RKO (cell line): ENCODE data around the gene CRPPA.
"Not testable (repeated sequence)": the region's sequence is repeated elsewhere in the genome, so short reads cannot be mapped to it uniquely, and the experiment has no call there.

Experiments
- DNase-seq: peaks from one replicate; pipeline ENCODE4 v3.0.0-alpha.2; 2016; ENCODE audit warnings: low spot score

CRPPA gene

GRCh38 chr7:16421333-16422102, at the start of gene CRPPA:
TSS of gene CRPPA (minus strand) at chr7:16421538. CDS start at chr7:16421322, 216 bp downstream.
- DNase-seq: peak; percentile 47

GRCh38 chr7:16465469-16466361, 44.4 kb upstream of the CRPPA start, which contains the start of gene SOSTDC1:
TSS of gene SOSTDC1 (minus strand) at chr7:16465738. CDS start at chr7:16465668, 70 bp downstream.
- no peak for DNase-seq

DNA sequence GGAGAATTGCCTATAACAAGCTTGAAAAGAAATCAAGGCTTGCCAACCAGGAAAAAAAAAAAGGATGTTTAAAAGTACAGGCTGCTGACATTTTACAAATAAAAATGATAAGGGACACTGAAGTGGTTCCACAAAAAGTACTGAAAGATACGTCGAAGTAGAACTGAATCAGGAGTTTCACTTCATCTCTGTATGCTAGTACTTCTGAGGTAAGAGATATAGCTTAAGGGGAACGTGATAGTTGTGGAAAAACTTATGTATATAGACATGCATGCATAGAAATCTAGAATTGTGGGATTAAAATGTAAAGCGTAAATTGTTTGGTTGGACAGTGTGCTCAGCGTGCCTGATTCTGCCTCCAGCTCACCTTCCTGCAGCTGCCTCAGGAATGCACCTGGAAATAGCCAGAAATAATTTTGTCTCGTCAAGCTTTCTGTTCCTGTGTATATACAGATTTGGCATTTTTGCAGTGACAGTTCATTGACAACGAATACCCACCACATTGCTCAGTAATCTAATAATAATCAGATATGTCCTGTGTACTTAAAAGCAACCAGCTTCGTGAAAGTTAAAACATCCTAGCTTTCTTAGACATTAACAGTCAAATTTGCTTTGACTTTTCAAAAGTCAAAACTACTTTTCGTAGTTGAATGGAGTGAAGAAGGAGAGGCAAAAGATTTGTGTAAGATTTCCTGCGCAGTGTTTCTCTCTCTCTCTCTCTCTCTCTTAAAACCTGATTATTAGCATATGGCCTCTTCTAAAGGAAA, 42.8 kb upstream of the CRPPA start:
- no peak for DNase-seq

DNA sequence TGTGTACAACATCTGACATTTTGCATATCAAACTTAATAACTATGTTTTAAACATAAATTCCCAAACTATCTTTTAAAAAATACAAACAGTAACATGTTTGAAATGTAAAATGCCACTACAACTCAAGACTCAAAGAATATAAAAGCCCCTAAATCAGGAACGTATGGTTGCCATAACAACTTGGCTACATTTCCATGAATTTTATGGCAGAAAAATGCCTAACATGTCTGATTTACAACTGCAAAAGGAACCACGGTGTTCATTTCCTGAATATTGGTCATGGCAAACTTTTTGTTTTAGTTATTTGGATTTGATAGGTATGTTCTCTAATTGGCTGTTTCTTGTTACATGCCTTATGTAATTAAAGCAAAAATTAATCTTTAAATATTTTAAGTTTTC, 42.2 kb upstream of the CRPPA start:
- DNase-seq: no peak

DNA sequence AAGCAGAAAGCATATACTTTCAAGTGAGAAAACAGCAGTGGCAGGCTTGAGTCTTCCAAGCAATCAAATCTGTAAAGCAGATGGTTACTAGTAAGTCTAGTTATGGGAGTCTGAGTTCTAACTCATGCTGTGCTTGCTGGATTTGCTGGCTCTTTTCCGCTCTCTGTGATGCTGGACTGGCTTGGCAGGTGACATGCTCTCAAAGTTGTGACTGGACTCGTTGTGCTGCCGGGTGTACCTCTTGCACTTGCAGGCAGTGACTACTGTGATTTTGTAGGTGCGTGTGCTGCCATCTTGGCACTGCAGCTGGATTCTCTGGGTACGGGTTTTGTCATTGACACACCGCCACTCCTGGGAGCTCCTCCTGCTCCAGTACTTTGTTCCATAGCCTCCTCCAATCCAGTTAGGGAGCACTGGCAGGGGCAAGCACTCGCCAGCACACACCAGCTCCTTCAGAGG, 41.1 kb upstream of the CRPPA start:
- no peak for DNase-seq

DNA sequence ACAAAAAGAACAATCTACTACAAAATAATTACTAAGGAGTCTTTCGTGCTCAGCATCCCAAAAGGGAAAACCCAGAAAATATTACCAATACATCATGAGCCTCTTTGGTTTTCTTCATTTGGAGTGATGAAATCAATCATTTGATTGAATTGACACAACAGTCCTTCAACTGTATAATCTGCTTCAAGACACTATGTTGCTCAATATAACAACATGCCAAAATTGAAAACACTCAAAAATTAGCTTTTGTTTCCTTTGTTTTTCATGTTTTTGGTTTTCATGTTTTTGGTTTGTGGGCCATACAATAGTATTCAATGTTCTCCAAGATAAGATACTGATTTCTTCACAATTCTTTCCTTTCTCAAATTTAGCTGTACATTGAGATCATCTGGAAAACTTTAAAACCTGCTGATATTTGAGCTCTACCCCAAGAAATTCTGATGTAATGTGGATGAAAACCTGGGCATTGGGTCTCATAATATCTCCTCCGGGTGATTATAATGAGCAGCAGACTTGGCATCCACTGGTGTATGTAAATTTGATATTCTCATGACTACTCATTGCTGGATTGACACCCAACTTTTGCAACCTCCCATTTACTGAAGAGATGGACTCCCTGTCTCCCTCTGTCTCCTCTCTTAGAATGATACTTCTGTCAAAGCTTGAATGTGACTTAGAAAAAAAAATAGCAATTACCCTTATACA, 39.6 kb upstream of the CRPPA start:
- DNase-seq: no peak

- DNase-seq: not testable (repeated sequence)
Measured at GRCh38 chr7:16456303-16456702, 35.0 kb upstream of the CRPPA start.

- DNase-seq: no peak
Measured at GRCh38 chr7:16455591-16455990, 34.3 kb upstream of the CRPPA start.

DNA sequence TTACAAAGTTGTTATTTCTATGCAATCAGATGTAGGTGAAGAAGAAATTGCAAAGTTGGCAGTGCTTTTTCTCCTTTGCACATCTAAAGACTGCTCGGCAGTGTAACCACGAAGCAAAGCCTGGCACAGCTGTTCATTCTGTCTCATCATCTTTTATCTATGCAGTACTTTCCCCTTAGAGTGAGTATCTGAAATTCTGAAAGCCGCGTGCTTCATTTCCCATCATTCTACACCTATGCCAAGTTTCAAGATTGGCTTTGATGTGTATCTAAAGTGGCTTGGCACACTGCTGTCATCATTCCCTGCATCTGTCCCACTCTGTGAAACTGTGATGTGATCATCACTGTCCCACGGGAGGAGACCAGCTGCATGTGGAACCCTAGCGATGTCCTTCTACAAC, 29.0 kb upstream of the CRPPA start:
- no peak for DNase-seq

GRCh38 chr7:16447876-16448275, 26.5 kb upstream of the CRPPA start:
- DNase-seq: no peak

DNA sequence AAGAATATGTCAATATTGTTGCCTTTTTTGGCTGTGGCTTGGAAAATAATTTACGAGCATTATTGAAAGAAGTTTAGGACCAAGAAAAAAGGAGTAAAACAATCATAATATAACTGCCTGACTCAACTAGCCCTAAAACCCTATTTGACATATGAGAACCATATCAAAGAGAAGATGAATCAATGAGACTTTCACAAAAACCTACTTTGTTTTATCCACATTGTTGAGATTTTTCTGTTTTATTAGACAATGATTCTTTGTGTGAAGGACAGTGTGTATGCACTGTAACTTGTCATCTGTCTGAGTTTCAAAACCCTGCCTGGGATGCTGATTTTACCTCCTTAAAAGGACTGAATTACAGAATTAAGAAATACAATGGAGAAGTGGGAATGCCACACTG, 25.2 kb upstream of the CRPPA start:
- DNase-seq: no peak

GRCh38 chr7:16443871-16444270, 22.5 kb upstream of the CRPPA start:
- DNase-seq: not testable (repeated sequence)

- no peak for DNase-seq
Measured at GRCh38 chr7:16438988-16439387, 17.6 kb upstream of the CRPPA start.

DNA sequence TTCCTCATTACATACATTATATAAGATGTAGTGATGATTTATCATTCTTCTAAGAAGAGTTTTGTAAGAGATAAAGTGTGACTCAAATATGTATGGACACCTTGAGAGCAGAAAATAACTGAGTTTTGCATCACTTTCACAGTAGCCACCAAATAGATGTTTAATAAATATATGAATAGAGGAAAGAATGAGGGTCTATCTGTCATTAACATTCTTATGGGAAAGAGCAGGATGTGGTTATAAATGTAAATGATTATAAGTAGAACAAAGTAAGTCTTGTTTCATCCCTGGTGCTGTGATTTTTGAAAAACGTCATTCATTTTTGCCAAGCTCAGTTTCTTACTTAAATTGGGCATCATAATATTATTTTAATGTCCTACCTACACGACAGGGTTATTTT, 15.0 kb upstream of the CRPPA start:
- DNase-seq: no peak

GRCh38 chr7:16433568-16434122, 12.3 kb upstream of the CRPPA start:
- DNase-seq: no peak

DNA sequence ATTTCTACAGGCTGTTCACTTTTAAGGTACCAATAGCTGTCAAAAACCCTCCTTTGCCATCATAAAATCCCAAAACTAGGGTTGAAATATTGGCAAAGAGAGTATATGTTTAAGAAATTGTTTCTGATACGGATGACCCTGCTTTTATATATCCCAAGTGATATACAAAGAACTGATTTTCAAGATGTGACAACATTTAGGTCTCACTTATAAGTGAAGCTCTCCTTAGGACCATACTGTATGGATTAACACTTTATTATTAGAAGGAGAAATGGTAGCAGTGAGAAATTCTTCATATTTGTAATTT, 11.0 kb upstream of the CRPPA start:
- no peak for DNase-seq

GRCh38 chr7:16431646-16432424, 10.5 kb upstream of the CRPPA start:
- DNase-seq: peak; percentile 67

DNA sequence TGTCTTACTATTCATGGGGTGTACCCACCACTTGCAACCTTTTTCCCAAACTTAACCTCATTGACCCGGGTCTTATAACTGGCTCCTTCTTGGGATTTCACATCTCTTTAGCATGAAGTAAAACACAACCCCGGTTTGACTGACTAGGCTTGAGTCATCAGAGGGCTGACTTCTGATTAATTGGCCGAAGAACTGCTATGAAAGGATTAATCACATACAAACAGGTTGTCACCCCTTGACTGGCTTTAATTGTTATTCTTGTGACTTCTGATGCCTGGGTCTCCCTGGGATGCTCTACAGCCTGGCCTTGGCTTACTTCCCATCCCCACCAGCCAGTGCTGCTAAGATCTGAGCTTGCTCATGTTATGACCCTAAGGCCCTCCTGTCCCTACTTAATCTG, 8.8 kb upstream of the CRPPA start:
- DNase-seq: peak; percentile 62

- no peak for DNase-seq
Measured at GRCh38 chr7:16428672-16429071, 7.3 kb upstream of the CRPPA start.

GRCh38 chr7:16428182-16428581, 6.8 kb upstream of the CRPPA start:
- no peak for DNase-seq

DNA sequence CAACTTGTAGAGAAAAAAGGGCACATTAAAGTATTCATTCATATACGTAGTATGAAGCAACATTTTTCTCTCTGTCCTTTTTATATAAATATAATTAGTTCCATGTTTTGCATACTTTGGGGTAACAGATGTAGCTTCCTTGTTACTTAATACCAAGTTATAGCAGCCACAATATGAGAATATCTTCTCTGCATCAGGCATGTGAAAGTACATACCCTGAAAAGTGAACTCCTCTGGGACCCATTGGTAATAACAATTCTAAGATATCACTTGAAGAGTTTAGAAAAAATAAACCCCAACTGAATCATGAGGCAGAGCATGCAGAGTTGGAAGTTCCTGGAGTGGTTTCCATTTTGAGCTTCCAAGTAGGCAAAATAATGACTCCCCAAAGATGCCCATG, 2.4 kb upstream of the CRPPA start:
- DNase-seq: no peak
